OCI-LY1 (cell line): ENCODE measurements around the gene DUSP5.

Source experiments
- H2AFZ ChIP-seq: fragments of 200-600 bp; sonication (generic), shearing (Covaris generic); 2 replicates; pipeline ENCODE4 v1.6.0; 2014; ENCODE audit warnings: antibody characterized with exemption, mild to moderate bottlenecking, low read length
- H3F3A ChIP-seq: fragments of 200-600 bp; sonication (generic), shearing (Covaris generic); 2 replicates; pipeline ENCODE4 v1.6.0; 2014; ENCODE audit warnings: mild to moderate bottlenecking, antibody characterized with exemption, low read length, moderate library complexity; ENCODE audit not compliant: insufficient read depth
- H3K27ac ChIP-seq: fragments of 200-600 bp; sonication (generic); 2 replicates; pipeline ENCODE4 v1.5.1; 2014; ENCODE audit warnings: low read length, mixed run types, mild to moderate bottlenecking, low read depth; ENCODE audit not compliant: poor library complexity, severe bottlenecking
- H3K27me3 ChIP-seq: fragments of 200-600 bp; sonication (generic); 2 replicates; pipeline ENCODE4 v1.6.0; 2014; ENCODE audit warnings: antibody characterized with exemption, mild to moderate bottlenecking, low read length, moderate library complexity; ENCODE audit not compliant: insufficient read depth
- H3K36me3 ChIP-seq: fragments of 200-600 bp; sonication (generic); 2 replicates; pipeline ENCODE4 v1.6.1; 2014; ENCODE audit warnings: mild to moderate bottlenecking, antibody characterized with exemption, low read length, moderate library complexity, mixed read lengths; ENCODE audit not compliant: insufficient read depth
- H3K4me1 ChIP-seq: fragments of 200-600 bp; sonication (generic); 2 replicates; pipeline ENCODE4 v1.5.1; 2014; ENCODE audit warnings: mild to moderate bottlenecking, low read length, moderate library complexity; ENCODE audit not compliant: insufficient read depth, severe bottlenecking
- H3K4me2 ChIP-seq: fragments of 200-600 bp; sonication (generic), shearing (Covaris generic); 2 replicates; pipeline ENCODE4 v1.6.1; 2014; ENCODE audit warnings: low read length
- H3K4me3 ChIP-seq: fragments of 200-600 bp; sonication (generic); 2 replicates; pipeline ENCODE4 v1.5.1; 2014; ENCODE audit warnings: low read length, low read depth, mild to moderate bottlenecking, mixed read lengths; ENCODE audit not compliant: poor library complexity, severe bottlenecking
- H3K79me2 ChIP-seq: fragments of 200-600 bp; shearing (Covaris generic); 2 replicates; pipeline ENCODE4 v1.6.1; 2016; ENCODE audit warnings: mixed run types, low read length, mixed read lengths; ENCODE audit not compliant: insufficient read depth
- H3K9ac ChIP-seq: fragments of 200-600 bp; sonication (generic), shearing (Covaris generic); 2 replicates; pipeline ENCODE4 v1.6.1; 2014; ENCODE audit warnings: mild to moderate bottlenecking, low read length, mixed read lengths
- H3K9me2 ChIP-seq: fragments of 200-600 bp; sonication (generic), shearing (Covaris generic); 2 replicates; pipeline ENCODE4 v1.6.1; 2014; ENCODE audit warnings: low read depth, mild to moderate bottlenecking, low read length, mixed read lengths
- H3K9me3 ChIP-seq: fragments of 200-600 bp; shearing (Covaris generic); 2 replicates; pipeline ENCODE4 v1.6.1; 2014; ENCODE audit warnings: low read length, mixed read lengths
- H4K20me1 ChIP-seq: fragments of 200-600 bp; sonication (generic), shearing (Covaris generic); 2 replicates; pipeline ENCODE4 v1.6.0; 2016; ENCODE audit warnings: mild to moderate bottlenecking, low read length; ENCODE audit not compliant: insufficient read depth
- CTCF ChIP-seq: fragments of 200-600 bp; sonication (generic), shearing (Covaris generic); IDR thresholded peaks from 2 replicates; pipeline ENCODE4 v1.5.1; 2017; ENCODE audit warnings: mild to moderate bottlenecking, antibody characterized with exemption, low read length, moderate library complexity, mixed read lengths
- EZH2 ChIP-seq: fragments of 200-600 bp; sonication (generic), shearing (Covaris generic); IDR thresholded peaks from 2 replicates; pipeline ENCODE4 v1.8.0; 2017; ENCODE audit warnings: borderline replicate concordance, mixed run types, mild to moderate bottlenecking, antibody characterized with exemption, low read length, moderate library complexity, mixed read lengths

The DUSP5 gene

GRCh38 chr10:110488940-110489339, 8.8 kb upstream of the DUSP5 start:
- H2AFZ ChIP-seq: no peak overlapping the region
- H3K27me3 ChIP-seq: peaks cover 4% of the 10 kb centered on the region; the same call in 1 of the 2 replicates
- TF ChIP-seq EZH2: no peak
- TF ChIP-seq CTCF: no peak
- H3F3A ChIP-seq: no peaks in the 10 kb centered on the region
- no peak overlapping the region for H3K27ac ChIP-seq
- no peak overlapping the region for H3K4me3 ChIP-seq
- H3K4me1 ChIP-seq: peaks cover 9% of the 10 kb centered on the region
- H3K36me3 ChIP-seq: no peaks in the 10 kb centered on the region
- H3K9me3 ChIP-seq: no peaks in the 10 kb centered on the region
- no peaks in the 10 kb centered on the region for H4K20me1 ChIP-seq
- no peak overlapping the region for H3K4me2 ChIP-seq
- H3K79me2 ChIP-seq: no peaks in the 10 kb centered on the region
- H3K9ac ChIP-seq: no peak overlapping the region
- H3K9me2 ChIP-seq: no peaks in the 10 kb centered on the region

- Histone ChIP-seq H3K4me1 (peaks cover 9% of the 10 kb centered on the region), H3K27ac (no peak overlapping the region), H3K79me2 (no peaks in the 10 kb centered on the region), H3K9ac (no peak overlapping the region), H3K4me3 (no peak overlapping the region), H4K20me1 (no peaks in the 10 kb centered on the region), H3F3A (no peaks in the 10 kb centered on the region), H2AFZ (no peak overlapping the region), H3K27me3 (peaks cover 4% of the 10 kb centered on the region; the same call in 1 of the 2 replicates), H3K9me2 (no peaks in the 10 kb centered on the region), H3K9me3 (no peaks in the 10 kb centered on the region), H3K4me2 (no peak overlapping the region), H3K36me3 (no peaks in the 10 kb centered on the region)
- no peak for TF ChIP-seq CTCF
- no peak for TF ChIP-seq EZH2
These were observed 7.1 kb upstream of the DUSP5 start for GRCh38 chr10:110490640-110491039.

GRCh38 chr10:110491346-110491745, 6.4 kb upstream of the DUSP5 start:
- Histone ChIP-seq H3F3A (no peaks in the 10 kb centered on the region), H3K27me3 (peaks cover 4% of the 10 kb centered on the region; the same call in 1 of the 2 replicates), H3K4me1 (peaks cover 15% of the 10 kb centered on the region), H3K27ac (no peak overlapping the region), H3K4me2 (no peak overlapping the region), H3K36me3 (no peaks in the 10 kb centered on the region), H3K4me3 (no peak overlapping the region), H3K9me3 (no peaks in the 10 kb centered on the region), H3K79me2 (no peaks in the 10 kb centered on the region), H2AFZ (no peak overlapping the region), H3K9me2 (no peaks in the 10 kb centered on the region), H3K9ac (no peak overlapping the region), H4K20me1 (no peaks in the 10 kb centered on the region)
- no peak for TF ChIP-seq EZH2
- TF ChIP-seq CTCF: no peak
